ENCODE data around the gene SLC17A6.

- TF ChIP-seq CTCF (conservative IDR thresholded peaks at IDR 0.05 in 1 of 2, IDR thresholded peaks at IDR 0.05 in 1 of 2; ENCODE audit: extremely low read depth in 1 of 2, insufficient read depth in 1 of 2, low read depth in 1 of 2, low read length in 2 of 2), result no peak
- TF ChIP-seq EZH2 (IDR thresholded peaks at IDR 0.05; ENCODE audit: borderline replicate concordance, low read length), result no peak
These were observed 52.1 kb downstream of the SLC17A6 start for GRCh38 chr11:22390283-22390655.

Measured in mammary epithelial cell (primary cell).